Stimulated activated CD8-positive, alpha-beta memory T cell treated with anti-CD3 and anti-CD28 coated beads, Interleukin-4, amount 100 ng/mL, for 4 hours (primary cell): Measurements from ENCODE around the gene METTL23.
A peak's percentile ranks its signal among the peaks of the same experiment; 100 is the strongest.
"Not testable (repeated sequence)": the region's sequence is repeated elsewhere in the genome, so short reads cannot be mapped to it uniquely, and the experiment has no call there.

Experiments used
- DNase-seq, 2 donors: peaks; one replicate each; pipeline ENCODE4 v3.0.0-alpha.2; 2020; ENCODE audit warnings: low read depth in 2 of 2, low spot score in 1 of 2

METTL23 gene

DNA sequence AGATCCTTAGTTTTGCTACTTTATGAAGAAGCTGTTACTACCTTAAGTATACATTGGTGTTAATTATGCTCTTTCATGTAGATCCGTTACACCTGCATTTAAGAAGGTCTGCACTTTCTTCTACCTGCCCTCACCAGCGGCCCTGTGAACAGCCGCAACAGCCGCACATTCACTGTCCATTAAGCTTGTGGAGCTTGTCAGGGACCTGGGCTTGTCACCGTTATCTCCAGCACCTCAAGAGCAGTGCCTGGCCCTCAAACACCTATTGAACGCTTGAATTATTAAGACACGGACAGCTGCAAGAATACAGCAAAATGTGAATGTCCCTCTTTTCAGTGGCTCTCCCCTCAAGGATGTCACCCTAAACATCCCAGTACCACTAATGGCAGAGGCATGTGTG, 12.9 kb upstream of the METTL23 start:
- no peak for DNase-seq

DNA sequence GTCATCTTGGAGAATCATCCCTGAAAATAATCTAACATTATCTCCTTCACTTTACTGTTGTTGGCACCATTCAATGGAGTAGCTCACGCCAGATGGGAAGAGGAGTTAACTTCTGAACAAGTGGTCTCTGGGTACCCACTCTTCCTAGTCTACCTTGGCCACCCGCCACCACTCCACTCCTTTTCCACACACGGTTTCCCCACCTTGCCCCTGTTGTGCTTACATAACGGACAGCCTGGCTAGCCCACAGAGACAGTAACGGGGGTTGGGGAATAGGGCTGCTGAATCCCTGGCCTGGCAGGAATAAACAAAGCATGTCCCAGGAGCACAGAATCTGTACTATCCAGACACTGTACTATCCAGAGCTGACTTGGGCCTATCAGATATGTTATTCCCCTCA, 12.3 kb upstream of the METTL23 start:
- no peak for DNase-seq

DNA sequence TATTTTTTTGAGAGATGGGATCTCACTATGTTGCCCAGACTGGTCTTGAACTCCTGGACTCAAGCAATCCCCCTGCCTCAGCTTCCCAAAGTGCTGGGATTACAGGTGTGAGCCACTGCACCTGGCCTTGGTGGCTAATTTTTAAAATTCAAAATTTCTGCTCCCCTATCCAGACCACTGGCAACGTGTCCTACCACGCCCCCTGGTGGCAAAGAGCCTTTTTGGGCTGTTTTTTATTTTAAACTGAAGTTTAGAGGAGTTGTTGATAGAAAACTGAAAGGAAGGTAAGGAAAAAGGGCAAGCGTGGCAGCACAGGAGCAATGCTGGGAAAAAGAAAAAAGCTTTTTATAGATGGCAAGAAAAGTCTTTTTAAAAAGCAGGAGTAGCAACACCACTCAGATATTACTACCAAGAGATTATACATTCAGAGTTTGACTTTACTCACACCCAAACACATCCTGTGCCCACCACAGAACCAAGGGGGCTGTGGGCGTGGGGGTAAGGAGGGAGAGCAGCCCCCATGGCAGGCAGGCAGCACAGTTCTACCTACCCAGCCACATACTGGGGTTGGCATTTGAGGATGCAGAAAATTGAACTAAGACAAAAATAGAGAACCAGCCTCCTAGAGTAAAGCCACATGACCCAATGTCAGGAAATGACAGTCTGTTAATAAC, 11.7 kb upstream of the METTL23 start:
- DNase-seq = peak; percentile 38 to 79

DNA sequence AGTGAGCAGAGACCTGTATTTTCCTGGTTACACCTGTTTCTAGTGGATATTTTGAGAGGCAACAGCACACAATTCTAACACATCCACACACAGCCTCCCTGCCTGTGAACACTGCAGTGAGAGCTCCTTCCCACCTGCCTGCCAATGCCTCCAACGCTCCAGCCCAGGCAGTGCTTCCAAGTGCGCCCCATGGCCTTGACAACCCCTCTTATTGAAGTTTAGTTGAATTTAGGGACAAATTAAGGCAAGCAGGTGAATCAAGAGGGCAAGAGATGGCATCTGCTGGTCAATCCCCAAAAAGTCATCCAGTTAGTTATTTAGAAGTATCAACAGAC, 11.2 kb upstream of the METTL23 start:
- no peak for DNase-seq

DNA sequence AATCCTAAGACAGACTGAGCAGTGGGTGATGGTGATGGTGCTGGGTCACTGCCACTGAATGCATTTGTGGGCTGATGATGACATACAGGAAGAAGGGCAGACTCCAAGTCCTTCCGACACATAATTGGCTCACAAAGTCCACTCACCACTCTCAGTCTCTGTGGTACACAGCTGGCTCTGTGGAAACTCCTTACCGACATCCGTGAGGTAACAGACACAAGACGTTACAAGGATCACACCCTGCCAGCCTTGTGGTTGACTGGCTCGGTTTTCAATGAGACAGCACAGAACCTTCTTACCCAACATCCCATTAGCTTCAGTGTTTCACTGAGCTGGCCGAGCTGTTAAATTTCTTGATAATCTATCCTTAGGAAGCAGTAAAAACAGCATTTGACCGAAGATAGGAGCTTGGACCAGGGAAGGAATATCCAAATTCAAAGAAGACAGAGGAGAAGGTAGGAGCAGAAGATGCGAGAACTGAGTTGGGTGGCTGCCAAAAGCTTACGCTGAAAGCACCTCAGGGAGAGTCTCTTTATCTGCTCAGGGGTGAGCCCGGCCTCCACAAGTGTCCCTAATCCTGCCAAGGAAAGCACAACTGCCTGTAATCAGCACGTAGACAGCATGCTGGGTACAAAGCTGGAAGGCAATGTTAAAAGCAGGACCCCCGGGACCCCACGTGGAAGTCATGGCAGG, 10.3 kb upstream of the METTL23 start:
- DNase-seq = peak in 1 of 2 donors; percentile 73

DNA sequence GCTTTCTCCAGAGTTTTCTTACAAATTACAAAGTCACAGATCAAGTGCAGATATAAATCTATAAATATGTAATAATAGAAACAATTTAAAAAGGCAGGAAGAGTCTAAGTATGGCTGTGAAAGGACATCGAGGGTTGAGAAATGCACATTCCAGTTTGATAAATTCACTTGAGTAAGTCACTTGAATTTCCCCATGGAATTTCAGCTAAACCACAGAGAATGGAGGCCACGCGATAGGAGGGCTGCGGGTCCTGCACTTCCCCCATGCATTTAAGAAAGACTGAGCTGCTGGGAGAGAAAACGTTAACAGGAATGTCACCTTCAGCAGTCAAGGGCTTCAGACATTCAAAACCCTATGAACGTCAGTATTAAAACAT, 9.8 kb upstream of the METTL23 start:
- DNase-seq = no peak

DNA sequence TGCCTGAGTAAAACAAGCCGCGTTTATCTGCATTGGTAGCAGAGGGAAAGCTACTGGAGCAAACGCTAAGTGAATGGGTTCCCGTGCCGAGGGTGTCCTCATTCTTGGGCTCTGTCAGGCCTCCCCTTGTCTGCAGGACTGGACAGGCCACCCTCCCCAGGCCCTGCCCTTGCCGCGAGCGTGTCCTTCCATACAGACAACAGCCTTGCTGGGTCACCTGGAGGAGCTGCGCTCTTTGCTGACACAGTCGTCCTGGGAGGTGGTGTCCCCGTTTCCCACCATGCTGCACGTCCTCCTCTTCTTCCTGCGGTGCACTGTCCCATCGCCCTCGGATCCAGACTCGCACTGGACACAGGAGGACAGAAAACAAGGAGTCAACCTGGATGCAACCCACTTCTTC, 8.1 kb upstream of the METTL23 start:
- DNase-seq = no peak

DNA sequence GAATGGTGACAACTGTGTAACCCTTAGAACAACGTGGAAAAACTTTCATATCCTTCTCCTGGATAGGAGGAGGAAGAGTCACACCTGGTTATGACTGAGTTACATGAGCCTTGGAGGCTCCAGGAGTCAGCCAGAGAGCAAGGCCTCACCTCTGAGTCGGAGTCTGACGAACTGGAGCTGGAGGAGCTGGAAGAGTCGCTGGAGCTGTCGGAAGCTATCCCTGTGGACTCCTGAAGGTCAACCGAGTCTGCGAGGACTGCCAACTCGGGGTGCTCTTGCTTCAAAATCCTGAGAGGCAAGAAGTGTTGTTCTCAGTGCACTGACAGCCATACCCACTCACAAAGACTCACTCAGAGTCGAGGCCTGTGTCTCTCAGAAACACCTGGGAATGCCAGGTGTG, 6.4 kb upstream of the METTL23 start:
- no peak for DNase-seq

DNA sequence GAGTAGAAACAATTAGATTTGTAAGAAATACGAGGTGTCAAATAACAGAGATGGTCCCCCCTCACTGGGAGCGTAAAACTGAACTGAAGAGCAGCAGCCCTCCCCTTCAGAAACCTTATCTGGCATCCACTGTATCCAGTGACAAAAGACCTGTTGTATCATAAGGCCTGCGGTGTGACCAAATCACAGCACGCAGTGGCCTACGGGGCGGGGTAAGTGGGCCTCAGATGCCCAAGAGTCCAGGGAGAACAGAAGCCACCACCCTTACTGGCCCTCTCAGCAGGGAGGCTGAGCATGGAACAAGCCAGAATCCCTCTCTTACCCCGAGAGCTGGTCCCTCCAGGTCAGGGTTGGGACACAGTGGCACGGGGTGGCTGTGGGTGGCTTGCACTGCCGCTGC, 5.7 kb upstream of the METTL23 start:
- no peak for DNase-seq

DNA sequence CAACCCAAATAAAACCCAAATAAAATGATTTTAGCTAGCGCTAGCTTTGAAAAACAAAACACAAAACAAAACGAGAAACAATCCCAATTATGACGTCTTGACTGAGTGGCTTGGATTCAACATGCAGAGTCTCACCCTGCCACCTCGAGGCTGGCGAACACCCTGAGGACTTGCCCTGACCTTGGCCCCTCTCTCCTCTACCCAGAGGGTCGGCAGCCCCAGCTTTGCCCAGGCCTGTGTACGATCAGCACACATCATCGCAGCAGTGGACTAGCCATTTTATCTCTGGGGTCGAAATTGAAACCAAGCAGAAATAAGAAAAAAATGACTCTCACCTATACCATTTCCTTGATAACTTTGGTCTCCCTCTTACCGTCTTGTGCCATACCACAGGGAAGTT, 5.2 kb upstream of the METTL23 start:
- DNase-seq = no peak

DNA sequence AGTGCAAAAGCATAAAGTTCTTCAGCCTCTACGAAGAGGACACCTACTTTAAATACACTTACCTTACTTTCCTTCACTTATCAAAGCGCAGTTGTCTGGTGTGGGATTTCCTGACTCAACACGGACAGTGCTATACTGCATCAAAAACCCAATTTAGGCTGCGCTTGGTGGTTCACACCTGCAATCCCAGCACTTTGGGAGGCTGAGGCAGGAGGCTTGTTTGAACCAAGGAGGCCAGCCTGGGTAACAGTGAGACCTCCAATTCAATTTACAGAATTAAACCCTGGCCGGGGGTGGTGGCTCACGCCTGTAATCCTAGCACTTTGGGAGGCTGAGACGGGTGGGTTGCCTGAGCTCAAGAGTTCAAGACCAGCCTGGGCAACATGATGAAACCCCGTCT, 4.4 kb upstream of the METTL23 start:
- no peak for DNase-seq

DNA sequence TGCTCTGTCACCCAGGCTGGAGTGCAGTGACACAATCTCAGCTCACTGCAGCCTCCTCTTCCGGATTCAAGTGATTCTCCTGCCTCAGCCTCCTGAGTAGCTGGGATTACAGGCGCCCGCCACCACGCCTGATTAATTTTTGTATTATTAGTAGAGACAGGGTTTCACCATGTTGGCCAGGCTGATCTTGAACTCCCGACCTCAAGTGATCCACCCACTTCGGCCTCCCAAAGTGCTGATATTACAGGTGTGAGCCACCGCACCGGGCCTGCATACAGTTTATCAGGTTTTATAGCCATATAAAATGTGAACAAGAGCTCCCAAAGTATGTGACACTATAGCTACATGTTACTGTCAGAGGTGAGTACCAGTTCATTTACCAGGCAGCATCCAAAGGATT, 3.7 kb upstream of the METTL23 start:
- DNase-seq = not testable (repeated sequence)

DNA sequence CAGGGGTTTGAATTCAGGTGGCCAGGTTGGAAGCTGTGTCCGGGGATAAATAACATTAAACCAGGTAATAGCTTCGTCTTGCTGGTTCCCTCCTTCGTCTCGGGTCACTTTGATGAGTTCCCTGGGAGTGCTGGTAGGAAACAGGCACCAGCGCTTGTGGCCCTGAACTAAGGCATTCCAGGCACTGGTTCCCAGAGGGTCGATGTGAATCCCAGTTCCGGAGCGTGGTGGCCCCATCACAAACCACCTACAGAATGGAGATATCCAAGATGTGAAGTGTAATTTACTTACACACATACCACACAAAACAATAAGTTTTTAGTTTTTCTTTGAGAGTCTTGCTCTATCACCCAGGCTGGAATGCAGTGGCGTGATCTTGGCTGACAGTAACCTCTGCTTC, 2.8 kb upstream of the METTL23 start:
- DNase-seq = no peak

DNA sequence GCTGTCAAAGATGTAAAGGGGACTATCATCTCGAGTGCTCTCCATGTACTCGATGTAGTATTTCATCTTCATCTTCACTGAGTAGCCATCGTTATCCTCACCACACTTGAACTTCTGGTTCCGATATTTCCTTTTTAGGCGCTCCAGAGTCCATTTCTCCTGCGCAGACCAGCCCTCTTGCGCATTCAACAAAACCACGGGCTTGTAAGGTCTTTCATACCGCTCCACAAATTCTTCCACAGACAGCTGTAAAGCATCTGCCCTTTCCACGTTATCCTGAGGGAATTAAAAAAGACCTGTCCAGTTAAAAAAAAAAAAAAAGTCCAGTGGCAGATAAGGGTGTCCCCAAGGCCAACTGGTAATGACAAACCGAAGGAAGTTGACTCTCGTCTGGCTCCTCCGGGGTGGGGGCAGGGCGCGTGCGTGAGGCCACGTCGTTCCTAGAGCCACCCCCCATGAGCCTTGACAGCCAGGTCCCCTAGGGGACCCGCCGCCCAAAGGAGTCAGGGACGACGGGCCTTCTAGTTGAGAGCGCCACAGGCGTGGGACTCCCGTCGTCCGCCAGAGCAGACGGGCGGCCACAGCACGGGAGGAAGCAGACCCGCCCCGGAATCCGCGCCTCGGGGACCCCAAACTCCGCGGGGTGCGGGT, 934 bp upstream of the METTL23 start:
- peak; percentile 49 for DNase-seq

DNA sequence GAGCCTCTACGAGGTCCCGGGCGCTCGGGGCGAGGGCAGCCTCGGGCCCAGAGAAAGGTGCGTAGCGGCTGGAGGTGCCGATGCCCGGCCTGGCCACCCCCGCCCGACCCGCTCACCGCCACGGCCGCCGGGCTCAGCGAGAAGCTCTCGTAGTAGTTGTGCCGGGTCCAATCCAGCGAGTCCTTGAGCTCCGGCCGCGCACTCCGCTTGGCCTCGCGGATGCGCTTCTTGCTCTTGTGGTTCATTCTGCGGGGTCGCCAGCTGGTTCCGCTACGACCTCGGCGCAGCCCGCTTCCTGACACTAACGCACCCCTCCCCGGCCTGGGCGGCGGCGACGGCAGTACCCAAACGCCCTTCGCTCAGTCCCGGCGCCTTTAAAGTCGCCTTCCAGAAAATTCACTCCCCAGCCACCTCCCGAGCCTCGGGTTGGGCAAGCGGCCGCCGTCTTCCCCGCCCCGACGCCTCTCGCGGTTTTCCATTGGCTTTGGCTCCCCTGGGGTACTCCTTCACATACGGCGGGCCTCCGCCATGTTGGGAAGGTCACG, 336 bp upstream of the METTL23 start, which contains the start of gene JMJD6:
JMJD6 (minus strand) TSS at position 376 of the 545 bp plus-strand sequence; CDS start at position 245, 131 bp downstream.
- DNase-seq = peak; percentile 79 to 92

DNA sequence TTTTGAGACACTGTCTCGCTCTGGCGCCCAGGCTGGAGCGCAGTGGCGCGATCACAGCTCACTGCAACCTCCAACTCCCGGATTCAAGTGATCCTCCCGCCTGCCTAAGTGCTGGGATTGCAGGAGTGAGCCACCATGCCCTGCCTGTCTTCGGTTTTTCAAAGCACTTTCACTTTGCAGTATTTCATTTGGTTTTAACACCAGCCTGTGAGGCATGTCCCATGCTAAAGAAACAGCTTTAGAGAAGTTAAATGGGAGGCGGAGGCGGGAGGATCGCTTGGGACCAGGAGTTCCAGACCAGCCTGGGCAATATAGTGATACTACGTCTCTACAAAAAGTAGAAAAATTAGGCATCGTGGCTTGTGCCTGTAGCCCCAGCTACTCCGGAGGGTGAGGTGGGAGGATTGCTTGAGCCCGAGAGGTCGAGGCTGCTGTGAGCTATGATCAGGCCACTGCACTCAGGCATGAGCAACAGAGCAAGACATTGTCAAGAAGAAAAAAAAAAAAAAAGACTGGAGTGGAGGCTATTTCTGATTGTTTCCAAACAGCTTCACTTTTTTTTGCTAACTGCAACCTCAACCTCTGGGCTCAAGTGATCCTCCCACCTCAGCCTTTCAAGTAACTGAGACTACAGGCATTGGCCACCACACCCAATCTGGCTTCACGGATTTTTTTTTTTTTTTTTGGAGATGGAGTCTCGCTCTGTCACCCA, 1.3 kb downstream of the METTL23 start:
- no peak for DNase-seq

DNA sequence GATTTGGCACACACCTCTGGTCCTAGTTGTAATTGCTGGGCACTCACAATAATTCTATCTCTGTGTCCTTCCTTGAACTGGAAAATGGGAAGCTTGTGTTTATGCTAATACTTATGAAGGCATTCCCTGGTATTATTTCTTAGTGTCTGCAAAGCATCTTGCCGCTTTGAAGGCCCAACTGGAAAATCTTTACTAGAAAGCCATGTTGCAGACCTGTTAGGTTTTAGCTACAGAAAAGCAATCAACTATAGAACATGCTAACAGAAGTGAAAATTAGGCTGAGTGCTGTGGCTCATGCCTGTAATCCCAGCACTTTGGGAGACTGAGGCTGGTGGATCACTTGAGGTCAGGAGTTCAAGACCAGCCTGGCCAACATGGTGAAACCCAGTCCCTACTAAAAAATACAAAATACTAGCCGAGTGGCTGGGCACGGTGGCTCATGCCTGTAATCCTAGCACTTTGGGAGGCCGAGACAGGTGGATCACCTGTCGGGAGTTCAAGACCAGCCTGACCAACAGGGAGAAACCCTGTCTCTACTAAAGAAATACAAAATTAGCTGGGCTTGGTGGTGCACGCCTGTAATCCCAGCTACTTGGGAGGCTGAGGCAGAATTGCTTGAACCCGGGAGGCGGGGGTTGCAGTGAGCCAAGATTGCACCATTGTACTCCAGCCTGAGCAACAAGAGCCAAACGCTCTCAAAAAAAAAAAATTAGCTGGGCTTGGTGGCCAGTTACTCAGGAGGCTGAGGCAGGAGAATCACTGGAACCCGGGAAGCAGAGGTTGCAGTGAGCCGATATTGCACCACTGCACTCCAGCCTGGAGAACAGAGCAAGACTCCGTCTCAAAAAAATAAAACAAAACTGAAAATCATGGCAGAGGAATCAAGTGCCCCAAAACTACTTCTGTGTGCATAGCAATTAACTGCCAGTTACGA, 5.4 kb downstream of the METTL23 start:
- DNase-seq = not testable (repeated sequence)

DNA sequence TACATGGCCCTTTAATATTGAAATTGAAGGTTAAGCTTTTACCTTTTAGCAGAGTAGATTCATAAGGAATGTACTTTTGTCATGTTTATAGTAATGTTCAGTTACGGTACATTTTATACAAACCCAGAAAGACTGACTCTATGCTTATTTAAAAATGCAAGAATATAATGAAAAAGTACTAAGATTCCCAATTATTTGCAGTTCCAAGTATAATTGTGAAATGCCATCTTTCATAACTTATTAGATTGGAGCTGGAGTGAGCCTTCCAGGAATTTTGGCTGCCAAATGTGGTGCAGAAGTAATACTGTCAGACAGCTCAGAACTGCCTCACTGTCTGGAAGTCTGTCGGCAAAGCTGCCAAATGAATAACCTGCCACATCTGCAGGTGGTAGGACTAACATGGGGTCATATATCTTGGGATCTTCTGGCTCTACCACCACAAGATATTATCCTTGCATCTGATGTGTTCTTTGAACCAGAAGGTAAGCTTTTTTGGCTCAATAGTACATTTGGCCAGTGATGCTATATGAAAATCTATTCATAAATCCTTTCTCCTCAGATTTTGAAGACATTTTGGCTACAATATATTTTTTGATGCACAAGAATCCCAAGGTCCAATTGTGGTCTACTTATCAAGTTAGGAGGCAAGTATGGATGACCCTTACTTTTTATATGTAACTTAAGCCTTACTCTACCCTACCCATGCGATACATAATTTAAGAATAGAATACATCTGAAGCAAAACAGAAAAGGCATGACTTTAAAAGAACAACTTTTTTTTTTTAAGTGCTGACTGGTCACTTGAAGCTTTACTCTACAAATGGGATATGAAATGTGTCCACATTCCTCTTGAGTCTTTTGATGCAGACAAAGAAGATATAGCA, 6.3 kb downstream of the METTL23 start:
- DNase-seq = no peak

DNA sequence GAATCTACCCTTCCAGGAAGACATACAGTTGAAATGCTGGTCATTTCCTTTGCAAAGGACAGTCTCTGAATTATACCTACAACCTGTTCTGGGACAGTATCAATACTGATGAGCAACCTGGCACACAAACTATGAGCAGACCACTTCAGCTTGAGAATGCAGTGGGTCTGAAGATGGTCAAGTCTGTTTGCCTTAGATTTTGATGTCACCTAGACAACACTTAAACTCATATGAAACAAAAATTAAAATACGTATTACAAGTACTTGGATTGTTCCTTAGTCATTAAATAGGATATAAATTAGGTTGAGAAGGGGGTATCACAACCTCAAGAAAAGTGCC, 6.9 kb downstream of the METTL23 start:
- no peak for DNase-seq
